Cardiac fibroblast (primary cell): Measurements from ENCODE around the gene SRSF6.

ENCODE experiments used
- DNase-seq, 2 donors: peaks; one replicate each; pipeline versions ENCODE4 v3.0.0 to v3.0.0-alpha.2; 2010; ENCODE audit warnings: low read depth in 2 of 2
- H3K4me3 ChIP-seq, 2 donors: replicated peaks in 1 of 2; 1 replicate in 1 of 2; 2 replicates in 1 of 2; pipeline ENCODE4 v1.5.1; 2011; ENCODE audit warnings: low read depth in 2 of 2, low read length in 2 of 2, mild to moderate bottlenecking in 2 of 2, moderate library complexity in 1 of 2
- TF ChIP-seq, protein P1 (sequence below): IDR thresholded peaks from one replicate; pipeline ENCODE4 v1.5.1; 2011; ENCODE audit warnings: low read depth, mild to moderate bottlenecking, low read length, inconsistent platforms

The SRSF6 gene

GRCh38 chr20:43465625-43465943 is 7.9 kb downstream of the SRSF6 start:
- H3K4me3 ChIP-seq = no peak overlapping the region
- TF ChIP-seq, protein P1, sequence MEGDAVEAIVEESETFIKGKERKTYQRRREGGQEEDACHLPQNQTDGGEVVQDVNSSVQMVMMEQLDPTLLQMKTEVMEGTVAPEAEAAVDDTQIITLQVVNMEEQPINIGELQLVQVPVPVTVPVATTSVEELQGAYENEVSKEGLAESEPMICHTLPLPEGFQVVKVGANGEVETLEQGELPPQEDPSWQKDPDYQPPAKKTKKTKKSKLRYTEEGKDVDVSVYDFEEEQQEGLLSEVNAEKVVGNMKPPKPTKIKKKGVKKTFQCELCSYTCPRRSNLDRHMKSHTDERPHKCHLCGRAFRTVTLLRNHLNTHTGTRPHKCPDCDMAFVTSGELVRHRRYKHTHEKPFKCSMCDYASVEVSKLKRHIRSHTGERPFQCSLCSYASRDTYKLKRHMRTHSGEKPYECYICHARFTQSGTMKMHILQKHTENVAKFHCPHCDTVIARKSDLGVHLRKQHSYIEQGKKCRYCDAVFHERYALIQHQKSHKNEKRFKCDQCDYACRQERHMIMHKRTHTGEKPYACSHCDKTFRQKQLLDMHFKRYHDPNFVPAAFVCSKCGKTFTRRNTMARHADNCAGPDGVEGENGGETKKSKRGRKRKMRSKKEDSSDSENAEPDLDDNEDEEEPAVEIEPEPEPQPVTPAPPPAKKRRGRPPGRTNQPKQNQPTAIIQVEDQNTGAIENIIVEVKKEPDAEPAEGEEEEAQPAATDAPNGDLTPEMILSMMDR = no peak
- no peak for DNase-seq

- DNase-seq = no peak
- TF ChIP-seq, protein P1 = no peak
- H3K4me3 ChIP-seq = no peak overlapping the region
Measured at GRCh38 chr20:43467589-43467988, 9.9 kb downstream of the SRSF6 start.

GRCh38 chr20:43472671-43473380 is 15.1 kb downstream of the SRSF6 start:
- DNase-seq = no peak
- TF ChIP-seq, protein P1 = no peak
- H3K4me3 ChIP-seq = no peak overlapping the region

GRCh38 chr20:43473381-43473704 is 15.6 kb downstream of the SRSF6 start:
- DNase-seq = no peak
- TF ChIP-seq, protein P1 = no peak
- H3K4me3 ChIP-seq = no peak overlapping the region

DNA sequence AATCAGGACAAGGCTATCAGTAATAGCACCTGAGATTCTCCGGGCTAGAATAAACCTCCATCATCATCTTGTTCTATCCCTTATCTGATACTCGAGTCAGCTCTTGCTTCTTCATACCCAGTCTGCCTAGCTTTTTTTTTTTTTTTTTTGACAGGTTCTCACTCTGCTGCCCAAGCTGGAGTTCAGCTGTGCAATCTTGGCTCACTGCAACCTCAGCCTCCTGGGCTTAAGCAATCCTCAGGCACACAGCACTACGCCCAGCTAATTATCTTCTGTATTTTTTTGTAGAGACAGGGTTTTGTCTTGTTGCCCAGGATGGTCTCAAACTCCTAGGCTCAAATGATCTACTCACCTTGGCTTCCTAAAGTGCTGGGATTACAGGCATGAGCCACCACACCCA is 19.5 kb downstream of the SRSF6 start:
- H3K4me3 ChIP-seq = no peak overlapping the region
- TF ChIP-seq, protein P1 = no peak
- DNase-seq = no peak

DNA sequence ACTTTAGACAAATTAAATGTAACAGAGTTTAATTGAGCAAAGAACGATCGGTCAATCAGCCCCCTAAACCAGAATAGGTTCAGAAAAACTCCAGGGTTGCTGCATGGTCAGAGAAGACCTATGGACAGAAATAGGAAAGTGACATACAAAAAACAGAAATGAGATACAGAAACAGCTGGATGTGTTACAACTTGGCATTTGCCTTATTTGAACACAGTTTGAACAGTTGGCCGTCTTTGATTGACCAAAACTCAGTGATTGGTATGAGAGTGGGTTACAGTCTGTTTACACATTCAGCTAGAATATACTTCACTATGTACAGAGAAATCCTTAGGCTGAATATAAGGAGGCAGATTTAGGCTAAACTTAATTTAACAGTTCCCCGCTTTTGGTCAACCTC is 19.9 kb downstream of the SRSF6 start:
- TF ChIP-seq, protein P1 = no peak
- no peak for DNase-seq
- H3K4me3 ChIP-seq = no peak overlapping the region

DNA sequence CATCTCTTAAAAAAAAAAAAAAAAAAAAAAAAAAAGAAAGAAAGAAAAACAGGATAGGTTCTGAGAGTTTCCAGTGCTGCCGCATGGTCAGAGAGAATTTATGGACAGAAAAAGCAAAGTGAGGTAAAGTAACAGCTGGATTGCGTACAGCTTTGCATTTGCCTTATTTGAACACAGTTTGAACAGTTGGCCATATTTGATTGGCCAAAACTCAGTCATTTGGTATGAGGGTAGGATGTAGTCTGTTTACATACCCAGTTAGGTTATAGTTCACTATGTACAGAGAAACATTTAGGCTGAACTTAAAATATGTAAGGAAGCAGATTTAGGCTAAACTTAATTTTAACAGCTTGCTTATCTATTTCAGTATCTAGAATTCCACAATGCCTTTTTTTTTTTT is 32.3 kb downstream of the SRSF6 start:
- DNase-seq = no peak
- TF ChIP-seq, protein P1 = no peak
- H3K4me3 ChIP-seq = no peak overlapping the region
